ENCODE data around the gene TTC29.

DNA sequence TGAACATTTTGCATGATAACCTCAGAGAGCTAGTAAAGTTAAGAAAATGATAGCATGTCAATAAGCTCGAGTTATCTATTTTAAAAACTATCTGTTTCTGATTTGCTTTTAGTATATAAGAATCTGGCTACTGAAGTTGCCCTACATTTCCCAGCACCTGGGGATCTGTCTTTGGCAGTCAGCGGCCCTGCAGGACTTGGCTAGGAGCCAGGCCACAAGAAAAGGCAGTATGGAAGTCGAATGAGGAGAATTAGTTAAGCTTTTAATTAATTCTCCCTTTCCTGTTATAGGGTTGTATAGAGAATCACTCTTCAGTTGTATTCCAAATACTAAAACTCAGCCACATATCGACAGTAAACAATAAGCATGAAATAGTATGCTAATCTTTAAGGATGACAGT lies 284.3 kb downstream of the TTC29 start:
- TF ChIP-seq EZH2phosphoT487 (IDR thresholded peaks at IDR 0.05), result no peak
- TF ChIP-seq, protein P1, sequence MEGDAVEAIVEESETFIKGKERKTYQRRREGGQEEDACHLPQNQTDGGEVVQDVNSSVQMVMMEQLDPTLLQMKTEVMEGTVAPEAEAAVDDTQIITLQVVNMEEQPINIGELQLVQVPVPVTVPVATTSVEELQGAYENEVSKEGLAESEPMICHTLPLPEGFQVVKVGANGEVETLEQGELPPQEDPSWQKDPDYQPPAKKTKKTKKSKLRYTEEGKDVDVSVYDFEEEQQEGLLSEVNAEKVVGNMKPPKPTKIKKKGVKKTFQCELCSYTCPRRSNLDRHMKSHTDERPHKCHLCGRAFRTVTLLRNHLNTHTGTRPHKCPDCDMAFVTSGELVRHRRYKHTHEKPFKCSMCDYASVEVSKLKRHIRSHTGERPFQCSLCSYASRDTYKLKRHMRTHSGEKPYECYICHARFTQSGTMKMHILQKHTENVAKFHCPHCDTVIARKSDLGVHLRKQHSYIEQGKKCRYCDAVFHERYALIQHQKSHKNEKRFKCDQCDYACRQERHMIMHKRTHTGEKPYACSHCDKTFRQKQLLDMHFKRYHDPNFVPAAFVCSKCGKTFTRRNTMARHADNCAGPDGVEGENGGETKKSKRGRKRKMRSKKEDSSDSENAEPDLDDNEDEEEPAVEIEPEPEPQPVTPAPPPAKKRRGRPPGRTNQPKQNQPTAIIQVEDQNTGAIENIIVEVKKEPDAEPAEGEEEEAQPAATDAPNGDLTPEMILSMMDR (IDR thresholded peaks at IDR 0.05), result no peak

Measured in neural progenitor cell (in vitro differentiated cells).